Endodermal cell (in vitro differentiated cells): ENCODE measurements around the gene ELFN2. TPM values are rescaled to one million over a fixed set of nuclear protein-coding genes. Genes with fewer than 3 reads are reported as not detected.

Source experiments
- DNase-seq: peaks from one replicate; pipeline ENCODE4 v3.0.0-alpha.2; 2017
- H3K27ac ChIP-seq: 2 replicates; pipeline ENCODE4 v1.5.1; 2013; ENCODE audit warnings: mild to moderate bottlenecking, low read depth, low read length, moderate library complexity
- H3K27me3 ChIP-seq: 2 replicates; pipeline ENCODE4 v1.6.1; 2013; ENCODE audit warnings: mild to moderate bottlenecking, low read length, moderate library complexity; ENCODE audit not compliant: insufficient read depth, control insufficient read depth, poor library complexity, severe bottlenecking
- H3K36me3 ChIP-seq: 2 replicates; pipeline ENCODE4 v1.7.0; 2013; ENCODE audit warnings: mild to moderate bottlenecking, low read length, moderate library complexity; ENCODE audit not compliant: control insufficient read depth, insufficient read depth
- H3K4me1 ChIP-seq: one replicate; pipeline ENCODE4 v1.7.0; 2013; ENCODE audit warnings: low read length; ENCODE audit not compliant: control insufficient read depth, insufficient read depth
- H3K4me3 ChIP-seq: 2 replicates; pipeline ENCODE4 v1.5.1; 2013; ENCODE audit warnings: mild to moderate bottlenecking, low read length, moderate library complexity
- H3K9ac ChIP-seq: 2 replicates; pipeline ENCODE4 v1.6.1; 2013; ENCODE audit warnings: mild to moderate bottlenecking, low read length, moderate library complexity; ENCODE audit not compliant: poor library complexity, severe bottlenecking; ENCODE audit errors: extremely low read depth
- H3K9me3 ChIP-seq: 2 replicates; pipeline ENCODE4 v1.6.1; 2013; ENCODE audit warnings: mild to moderate bottlenecking, low read length, moderate library complexity; ENCODE audit not compliant: control insufficient read depth
- H3K27ac Mint-ChIP-seq: 2 replicates; pipeline ENCODE4 v1.8.0; 2020; ENCODE audit warnings: mixed read lengths
- H3K27me3 Mint-ChIP-seq: 2 replicates; pipeline ENCODE4 v1.8.0; 2021; ENCODE audit warnings: mild to moderate bottlenecking, mixed read lengths; ENCODE audit not compliant: insufficient read depth
- H3K36me3 Mint-ChIP-seq: 2 replicates; pipeline ENCODE4 v1.8.0; 2020; ENCODE audit warnings: low read depth, mixed read lengths
- H3K4me1 Mint-ChIP-seq: 2 replicates; pipeline ENCODE4 v1.8.0; 2020; ENCODE audit warnings: mixed read lengths
- H3K4me3 Mint-ChIP-seq: 2 replicates; pipeline ENCODE4 v1.8.0; 2020; ENCODE audit warnings: mild to moderate bottlenecking, moderate library complexity, mixed read lengths
- H3K9me3 Mint-ChIP-seq: 2 replicates; pipeline ENCODE4 v1.8.0; 2020; ENCODE audit warnings: mild to moderate bottlenecking, mixed read lengths
- WGBS, 2 experiments: methylation state at CpG; one replicate each; pipeline versions ENCODE4 v1.1.5 to v1.1.7; 2013; ENCODE audit warnings: missing lambda C conversion rate in 2 of 2, mixed read lengths in 1 of 2; ENCODE audit not compliant: insufficient coverage in 1 of 2, insufficient read length in 1 of 2; 5-methylcytosine and 5-hydroxymethylcytosine counted together
- total RNA-seq, 2 donors: library from RNA; stranded (reverse); fragmentation: NEBNext Ultra II Directional in 1 of 2; extraction: Animal tissue kit (Norgen Biotek cat#: 25700) in 1 of 2; gene quantifications; 2 replicates in 1 of 2; 3 replicates in 1 of 2; pipeline ENCODE4 v1.2.1, GENCODE V29; 2021
- TF ChIP-seq, protein P1 (sequence below): fragments of 200-600 bp; sonication (generic); conservative IDR thresholded peaks from 2 replicates; pipeline ENCODE4 v1.5.0; 2021; ENCODE audit warnings: antibody characterized with exemption, mild to moderate bottlenecking

ELFN2 gene
- total RNA-seq, 2 donors from 2014 or later, result 0.40 to 0.46 TPM

DNA sequence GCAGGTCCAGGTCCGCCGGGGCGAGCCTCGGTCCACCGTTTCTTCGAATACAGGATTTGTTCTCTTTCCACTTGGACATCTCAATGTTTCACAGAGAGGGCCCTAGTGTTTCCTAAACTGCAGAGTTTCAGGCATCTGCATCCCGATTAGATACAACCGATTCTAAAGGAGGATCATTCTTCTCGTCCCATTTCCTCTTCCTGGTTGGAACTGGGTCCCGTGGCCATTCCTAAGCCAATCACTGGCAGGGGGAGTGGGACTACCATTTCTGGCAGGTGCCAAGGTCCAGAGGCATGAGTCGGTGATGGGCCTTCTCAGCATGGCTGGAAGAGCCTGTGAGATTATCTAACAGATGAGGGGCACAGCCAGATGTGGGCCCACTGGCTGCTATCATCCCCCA lies 68.9 kb downstream of the ELFN2 start:
- WGBS, 2 experiments, result 94 to 97% methylated on average over 10 to 11 of the region's 11 CpGs
- H3K4me3 ChIP-seq, result no peak overlapping the region
- H3K36me3 ChIP-seq, result no peaks in the 10 kb centered on the region
- Mint-ChIP-seq H3K27me3 (peaks cover 5% of the 10 kb centered on the region), H3K9me3 (no peaks in the 10 kb centered on the region), H3K36me3 (no peaks in the 10 kb centered on the region), H3K4me3 (no peak overlapping the region), H3K4me1 (peaks cover 22% of the 10 kb centered on the region), H3K27ac (no peak overlapping the region)
- no peak overlapping the region for H3K27ac ChIP-seq
- no peak overlapping the region for H3K9ac ChIP-seq
- H3K4me1 ChIP-seq, result no peaks in the 10 kb centered on the region
- H3K27me3 ChIP-seq, result no peaks in the 10 kb centered on the region
- DNase-seq, result no peak
- TF ChIP-seq, protein P1, sequence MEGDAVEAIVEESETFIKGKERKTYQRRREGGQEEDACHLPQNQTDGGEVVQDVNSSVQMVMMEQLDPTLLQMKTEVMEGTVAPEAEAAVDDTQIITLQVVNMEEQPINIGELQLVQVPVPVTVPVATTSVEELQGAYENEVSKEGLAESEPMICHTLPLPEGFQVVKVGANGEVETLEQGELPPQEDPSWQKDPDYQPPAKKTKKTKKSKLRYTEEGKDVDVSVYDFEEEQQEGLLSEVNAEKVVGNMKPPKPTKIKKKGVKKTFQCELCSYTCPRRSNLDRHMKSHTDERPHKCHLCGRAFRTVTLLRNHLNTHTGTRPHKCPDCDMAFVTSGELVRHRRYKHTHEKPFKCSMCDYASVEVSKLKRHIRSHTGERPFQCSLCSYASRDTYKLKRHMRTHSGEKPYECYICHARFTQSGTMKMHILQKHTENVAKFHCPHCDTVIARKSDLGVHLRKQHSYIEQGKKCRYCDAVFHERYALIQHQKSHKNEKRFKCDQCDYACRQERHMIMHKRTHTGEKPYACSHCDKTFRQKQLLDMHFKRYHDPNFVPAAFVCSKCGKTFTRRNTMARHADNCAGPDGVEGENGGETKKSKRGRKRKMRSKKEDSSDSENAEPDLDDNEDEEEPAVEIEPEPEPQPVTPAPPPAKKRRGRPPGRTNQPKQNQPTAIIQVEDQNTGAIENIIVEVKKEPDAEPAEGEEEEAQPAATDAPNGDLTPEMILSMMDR, result no peak
- H3K9me3 ChIP-seq, result no peaks in the 10 kb centered on the region

DNA sequence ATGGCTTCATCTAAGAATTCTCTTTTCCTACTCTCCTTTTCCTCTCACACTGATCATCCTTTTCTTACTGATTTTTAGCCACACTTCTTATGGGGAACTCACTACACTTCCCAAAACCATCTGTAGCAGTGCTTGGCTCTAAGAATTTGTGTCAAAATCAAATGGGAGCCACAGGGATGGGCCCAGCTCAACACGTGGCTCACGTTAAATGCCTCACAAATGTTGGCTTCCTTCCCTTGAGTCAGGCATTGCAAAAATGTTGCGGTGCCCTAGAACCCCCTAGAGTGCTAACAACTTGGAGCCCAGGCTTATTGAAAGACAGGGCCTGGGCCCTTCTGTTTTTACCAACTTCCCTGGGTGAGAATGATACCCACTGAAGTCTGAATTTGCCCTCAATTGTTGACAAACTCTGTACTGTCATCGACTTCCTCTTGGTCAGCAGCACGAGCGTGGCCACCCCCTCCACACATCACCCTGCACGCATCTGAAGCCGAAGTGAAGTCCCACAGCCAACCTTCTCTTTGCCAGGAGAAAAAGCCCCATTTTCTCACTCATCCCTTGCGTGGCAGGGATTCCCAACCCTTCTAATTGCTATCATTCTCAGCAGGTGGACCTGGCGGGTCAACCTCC lies 69.7 kb downstream of the ELFN2 start:
- H3K9me3 Mint-ChIP-seq, result no peaks in the 10 kb centered on the region
- peaks cover 7% of the 10 kb centered on the region for H3K27me3 Mint-ChIP-seq
- peaks cover 22% of the 10 kb centered on the region for H3K4me1 Mint-ChIP-seq
- no peaks in the 10 kb centered on the region for H3K4me1 ChIP-seq
- H3K4me3 ChIP-seq, result no peak overlapping the region
- DNase-seq, result no peak
- H3K27me3 ChIP-seq, result no peaks in the 10 kb centered on the region
- TF ChIP-seq, protein P1, result no peak
- H3K9ac ChIP-seq, result no peak overlapping the region
- no peaks in the 10 kb centered on the region for H3K9me3 ChIP-seq
- no peaks in the 10 kb centered on the region for H3K36me3 Mint-ChIP-seq
- H3K4me3 Mint-ChIP-seq, result no peak overlapping the region
- no peaks in the 10 kb centered on the region for H3K36me3 ChIP-seq
- H3K27ac ChIP-seq, result no peak overlapping the region
- no peak overlapping the region for H3K27ac Mint-ChIP-seq
- 85 to 92% methylated on average over 10 of the region's 10 CpGs for WGBS, 2 experiments

DNA sequence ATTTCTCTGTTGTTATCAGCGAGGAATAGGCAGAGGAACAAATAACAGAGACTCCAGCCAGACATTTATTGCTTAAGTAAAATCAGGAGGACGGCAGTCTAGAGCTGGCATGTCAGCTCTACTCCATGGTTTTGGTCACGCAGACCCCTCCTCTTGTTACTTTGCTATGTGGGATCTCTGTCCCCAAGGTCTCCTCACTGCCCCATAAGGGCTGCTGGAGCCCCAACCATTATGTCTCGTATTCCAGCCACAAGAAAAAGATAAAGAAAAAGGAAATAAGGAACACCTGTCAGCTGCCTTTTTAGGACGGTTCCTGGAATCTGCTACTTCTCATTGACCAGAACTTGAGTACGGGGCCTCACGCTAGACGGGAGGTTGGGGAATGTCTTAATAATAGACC lies 70.4 kb downstream of the ELFN2 start:
- H3K4me3 Mint-ChIP-seq, result no peak overlapping the region
- Histone ChIP-seq H3K27me3 (no peaks in the 10 kb centered on the region), H3K4me3 (no peak overlapping the region), H3K36me3 (no peaks in the 10 kb centered on the region), H3K27ac (no peak overlapping the region), H3K4me1 (no peaks in the 10 kb centered on the region), H3K9ac (no peak overlapping the region), H3K9me3 (no peaks in the 10 kb centered on the region)
- no peak overlapping the region for H3K27ac Mint-ChIP-seq
- WGBS, 2 experiments, result 82 to 83% methylated on average over 6 to 8 of the region's 8 CpGs
- TF ChIP-seq, protein P1, result no peak
- no peaks in the 10 kb centered on the region for H3K36me3 Mint-ChIP-seq
- DNase-seq, result no peak
- H3K4me1 Mint-ChIP-seq, result peaks cover 22% of the 10 kb centered on the region
- H3K27me3 Mint-ChIP-seq, result peaks cover 7% of the 10 kb centered on the region
- no peaks in the 10 kb centered on the region for H3K9me3 Mint-ChIP-seq
